Adipose tissue (tissue), 3 donors: Measurements from ENCODE around the gene PDZRN4. TPM values are rescaled to one million over a fixed set of nuclear protein-coding genes. Genes with fewer than 3 reads are reported as not detected.
"Not testable (repeated sequence)": the region's sequence is repeated elsewhere in the genome, so short reads cannot be mapped to it uniquely, and the experiment has no call there.

Source experiments
- H3K27ac ChIP-seq: one replicate; pipeline ENCODE4 v1.5.1; 2013; ENCODE audit warnings: low read depth, low read length
- WGBS, 3 donors: extraction: QIAGEN DNeasy Blood & Tissue Kit; methylation state at CpG; one replicate each; pipeline ENCODE4 v1.1.7; 2013; 5-methylcytosine and 5-hydroxymethylcytosine counted together
- polyA plus RNA-seq, 3 donors: library from polyadenylated mRNA; stranded (reverse); fragments of 200-250 nt; gene quantifications; one replicate each; pipeline ENCODE4 v1.2.3, GENCODE V29; 2013
- donor health status: healthy with polysubstance abuse.
- donor health status: Bipolar disorder and iron deficiency.
- donor health status: healthy.

PDZRN4 gene
- polyA plus RNA-seq, 3 donors = 0.03 to 1.2 (median 0.42) TPM

- WGBS, 3 donors = 82 to 94% (median 93%) methylated on average over 3 of the region's 3 CpGs
- no peak overlapping the region for H3K27ac ChIP-seq
These were observed 326.8 kb downstream of the PDZRN4 start for GRCh38 chr12:41514907-41515306.

DNA sequence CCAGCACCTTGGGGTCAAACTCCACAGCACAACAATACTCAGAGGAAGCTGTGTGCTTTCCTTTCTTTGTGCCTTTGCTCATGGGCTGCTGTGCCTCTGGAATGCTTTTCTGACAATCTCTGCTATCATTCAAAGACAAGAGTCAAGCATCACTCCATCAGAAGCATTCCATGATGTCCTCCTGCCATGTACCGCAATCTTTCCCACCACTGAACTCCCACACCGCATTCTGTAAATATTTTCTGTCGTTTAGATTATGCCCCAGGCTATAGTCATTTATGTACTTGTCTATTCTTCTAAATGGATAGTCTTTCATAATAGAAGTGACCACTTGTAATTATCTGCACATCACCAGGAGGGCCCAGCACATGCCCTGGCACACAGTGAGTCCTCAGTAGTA, 327.8 kb downstream of the PDZRN4 start:
- no peak overlapping the region for H3K27ac ChIP-seq
- WGBS, 3 donors = 79 to 88% (median 86%) methylated on average over 3 of the region's 3 CpGs

- H3K27ac ChIP-seq = no peak overlapping the region
- 81 to 89% (median 85%) methylated on average over 3 of the region's 3 CpGs for WGBS, 3 donors
These were observed 332.7 kb downstream of the PDZRN4 start for GRCh38 chr12:41520869-41521268.

GRCh38 chr12:41521872-41522379, 333.8 kb downstream of the PDZRN4 start:
- WGBS, 3 donors = 12 to 21% (median 16%) methylated on average over 1 of the region's 1 CpG
- no peak overlapping the region for H3K27ac ChIP-seq

GRCh38 chr12:41527062-41527461, 338.9 kb downstream of the PDZRN4 start:
- 92 to 96% (median 94%) methylated on average over 2 of the region's 2 CpGs for WGBS, 3 donors
- no peak overlapping the region for H3K27ac ChIP-seq

DNA sequence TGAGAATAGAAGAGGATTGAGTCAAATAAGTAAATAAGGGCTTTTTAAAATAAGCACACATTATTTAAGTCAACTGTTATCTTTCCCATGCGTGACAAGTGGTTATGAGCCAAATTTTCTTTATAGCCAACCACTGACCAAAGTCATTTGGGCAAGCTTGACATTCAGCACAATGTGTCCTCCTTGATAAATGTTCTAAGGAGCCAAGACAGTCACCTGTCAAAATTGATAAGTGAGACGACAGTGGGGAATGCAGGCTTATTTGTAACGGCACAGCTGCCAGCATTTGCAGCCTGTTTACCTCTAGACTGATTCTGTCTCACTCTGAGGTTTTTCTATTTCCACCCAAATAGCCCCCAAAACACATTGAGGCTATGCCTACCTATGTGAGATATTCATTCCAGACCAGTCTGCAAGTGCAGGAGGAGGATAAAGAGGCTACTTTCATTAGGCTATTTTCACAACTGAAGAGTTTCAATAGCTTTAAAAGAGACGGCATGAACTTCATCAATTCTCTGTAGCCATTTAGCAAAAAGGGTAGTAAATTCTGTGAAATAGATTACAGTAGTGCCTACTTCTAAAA, 339.5 kb downstream of the PDZRN4 start:
- no peak overlapping the region for H3K27ac ChIP-seq
- WGBS, 3 donors = 54 to 78% (median 76%) methylated on average over 4 of the region's 4 CpGs

DNA sequence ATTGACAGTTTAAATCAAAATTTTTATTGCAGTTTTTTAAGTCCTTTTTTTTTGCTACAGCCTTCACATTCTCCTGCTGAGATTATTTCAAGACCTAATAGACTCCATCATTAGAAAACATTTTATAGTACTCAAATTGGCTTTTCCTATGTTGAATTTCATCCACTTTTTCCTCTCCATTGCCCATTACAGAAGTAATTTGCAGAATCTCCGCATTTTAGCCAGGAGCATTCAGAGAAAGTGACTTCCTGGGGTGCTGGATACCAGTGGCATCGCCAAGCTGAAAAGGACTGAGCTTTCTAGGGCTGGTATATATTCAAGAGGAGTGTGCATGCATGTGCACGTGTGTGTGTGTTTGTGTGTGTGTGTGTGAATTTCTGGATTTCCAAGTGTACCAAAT, 340.8 kb downstream of the PDZRN4 start:
- WGBS, 3 donors = 60 to 94% (median 89%) methylated on average over 3 of the region's 3 CpGs
- no peak overlapping the region for H3K27ac ChIP-seq

- no peak overlapping the region for H3K27ac ChIP-seq
- 70 to 87% (median 83%) methylated on average over 5 of the region's 5 CpGs for WGBS, 3 donors
These were observed 342.3 kb downstream of the PDZRN4 start for GRCh38 chr12:41530441-41530840.

GRCh38 chr12:41531147-41531829, 343.2 kb downstream of the PDZRN4 start:
- H3K27ac ChIP-seq = no peak overlapping the region

GRCh38 chr12:41532072-41532471, 344.0 kb downstream of the PDZRN4 start:
- no peak overlapping the region for H3K27ac ChIP-seq
- 75 to 86% (median 85%) methylated on average over 2 of the region's 2 CpGs for WGBS, 3 donors

More at GRCh38 chr12:41531147-41531829, 343.2 kb downstream of the PDZRN4 start:
- WGBS, 3 donors = 65 to 82% (median 72%) methylated on average over 13 of the region's 13 CpGs

GRCh38 chr12:41536813-41537490, 348.8 kb downstream of the PDZRN4 start:
- WGBS, 3 donors = 68 to 88% (median 86%) methylated on average over 4 of the region's 4 CpGs
- no peak overlapping the region for H3K27ac ChIP-seq

DNA sequence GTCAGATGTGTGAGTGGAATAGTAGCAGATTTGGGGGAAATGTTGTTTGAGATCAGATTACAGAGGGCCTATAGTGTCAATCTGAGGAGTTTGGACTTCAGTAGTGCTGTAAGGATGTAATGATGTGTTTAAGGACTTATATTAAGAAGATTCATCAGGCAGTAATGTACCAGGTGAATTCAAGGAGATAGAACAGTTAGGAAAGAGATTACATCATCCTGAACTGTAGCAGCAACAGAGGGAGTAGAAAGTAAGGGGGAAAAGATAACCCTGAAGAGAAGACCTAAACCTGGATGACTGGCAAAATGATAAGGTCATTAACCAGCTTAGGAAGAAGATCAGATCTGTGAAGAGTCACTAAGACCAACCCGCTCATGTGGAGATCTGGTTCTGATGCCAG, 349.4 kb downstream of the PDZRN4 start:
- WGBS, 3 donors = 89 to 100% (median 95%) methylated on average over 1 of the region's 1 CpG
- H3K27ac ChIP-seq = no peak overlapping the region

DNA sequence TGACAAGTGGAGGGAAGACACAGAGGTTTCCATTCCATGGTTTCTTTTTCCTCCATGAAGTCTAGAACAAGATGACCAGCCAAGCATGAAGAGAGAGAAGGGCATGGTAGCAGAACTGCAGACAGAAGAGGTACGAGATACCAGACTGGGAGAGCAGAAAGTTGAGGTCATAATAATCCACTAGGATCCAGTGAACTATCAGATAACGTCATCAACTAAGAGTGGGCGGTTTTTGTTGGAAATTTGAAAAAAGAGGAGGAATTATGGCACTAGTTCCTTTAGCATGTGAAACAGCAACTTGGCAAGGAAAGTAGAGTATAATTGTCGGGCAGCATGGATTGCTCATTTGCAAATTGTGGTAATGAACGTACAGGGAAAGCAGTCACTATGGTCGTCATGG, 357.6 kb downstream of the PDZRN4 start:
- 75 to 88% (median 83%) methylated on average over 6 of the region's 6 CpGs for WGBS, 3 donors
- H3K27ac ChIP-seq = no peak overlapping the region

DNA sequence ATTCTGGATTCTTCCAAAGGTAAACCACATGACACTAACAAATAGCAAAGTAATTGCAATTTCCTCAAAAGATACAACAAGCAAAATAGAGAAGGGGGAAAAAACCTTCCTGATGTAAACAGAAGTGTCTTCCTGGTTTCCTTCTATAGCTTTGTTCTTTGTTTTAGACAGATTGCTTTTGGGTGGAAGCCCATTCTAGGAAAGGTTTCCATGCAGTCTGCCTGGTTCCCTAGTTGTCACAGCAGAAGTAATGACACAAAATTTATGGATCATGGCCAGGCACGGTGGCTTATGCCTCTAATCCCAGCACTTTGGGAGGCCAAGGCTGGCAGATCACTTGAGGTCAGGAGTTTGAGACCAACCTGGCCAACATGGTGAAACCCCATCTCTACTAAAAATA, 359.0 kb downstream of the PDZRN4 start:
- 46 to 57% (median 55%) methylated on average over 1 of the region's 1 CpG for WGBS, 3 donors
- not testable (repeated sequence) for H3K27ac ChIP-seq

GRCh38 chr12:41548926-41549325, 360.8 kb downstream of the PDZRN4 start:
- 58 to 94% (median 94%) methylated on average over 4 of the region's 4 CpGs for WGBS, 3 donors

GRCh38 chr12:41552588-41552987, 364.5 kb downstream of the PDZRN4 start:
- no peak overlapping the region for H3K27ac ChIP-seq
- 61 to 69% (median 67%) methylated on average over 9 of the region's 9 CpGs for WGBS, 3 donors

More at GRCh38 chr12:41548926-41549325, 360.8 kb downstream of the PDZRN4 start:
- no peak overlapping the region for H3K27ac ChIP-seq

- WGBS, 3 donors = 68 to 89% (median 86%) methylated on average over 3 of the region's 3 CpGs
- H3K27ac ChIP-seq = no peak overlapping the region
These were observed 368.1 kb downstream of the PDZRN4 start for GRCh38 chr12:41556176-41556575.

DNA sequence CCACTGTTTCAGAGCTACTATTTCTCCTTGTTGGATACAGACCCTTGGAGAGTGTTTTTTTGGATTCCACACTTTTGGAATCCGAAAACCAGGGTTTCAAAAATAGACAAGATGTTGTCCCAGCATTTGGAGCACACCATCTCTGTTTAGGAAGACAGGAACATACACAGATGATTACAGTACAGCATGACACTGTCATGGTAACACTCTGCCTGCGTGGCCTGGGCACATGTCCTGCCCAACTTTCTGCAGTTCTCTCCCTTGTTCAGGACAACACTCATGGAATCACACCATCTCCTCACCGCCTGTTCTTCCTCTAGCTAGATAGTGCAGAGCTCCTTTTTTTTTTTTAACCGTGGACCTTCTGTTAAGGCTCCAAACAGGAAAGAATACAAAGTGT, 369.2 kb downstream of the PDZRN4 start:
- WGBS, 3 donors = 75 to 89% (median 87%) methylated on average over 4 of the region's 4 CpGs
- H3K27ac ChIP-seq = no peak overlapping the region

- no peak overlapping the region for H3K27ac ChIP-seq
- 74 to 85% (median 83%) methylated on average over 1 of the region's 1 CpG for WGBS, 3 donors
These were observed 370.6 kb downstream of the PDZRN4 start for GRCh38 chr12:41558671-41559070.
